ENCODE data around the gene PUM1. TPM values are rescaled to one million over a fixed set of nuclear protein-coding genes. Genes with fewer than 3 reads are reported as not detected.

The PUM1 gene
- total RNA-seq, 2 donors from 2014 or later, result 70.4 to 97.9 TPM

DNA sequence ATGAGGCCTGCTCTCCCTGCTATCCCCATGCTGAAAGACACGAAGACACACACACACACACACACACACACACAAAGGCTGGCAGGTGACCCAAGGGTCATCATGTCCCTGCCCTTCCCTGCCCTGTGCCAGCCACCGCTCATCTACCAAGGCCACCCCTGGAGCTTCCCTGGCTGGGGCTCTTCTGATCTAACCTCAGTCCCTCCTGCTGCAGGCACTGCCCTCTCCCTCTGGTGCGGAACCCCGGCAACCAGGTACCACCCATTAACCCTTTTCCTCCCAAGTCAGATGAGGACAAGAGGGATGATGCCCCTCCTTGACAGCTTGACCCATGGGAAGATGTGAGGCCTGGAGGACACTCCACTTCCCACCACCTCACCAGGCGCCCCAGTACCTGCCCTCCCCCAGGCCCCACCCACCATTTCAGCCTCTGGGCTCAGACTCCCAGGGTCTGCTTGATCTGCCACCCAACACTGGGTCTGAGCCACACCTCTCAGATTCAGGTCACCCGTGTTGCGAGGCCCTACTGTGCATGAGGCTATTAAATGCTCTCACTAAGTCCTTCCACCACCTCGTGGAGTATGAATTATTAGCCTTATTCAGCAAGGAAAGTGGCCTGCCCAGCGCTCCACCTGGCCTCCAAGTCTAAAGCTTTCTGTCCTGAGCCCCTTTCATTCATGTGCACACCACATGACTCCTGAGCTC, 159.4 kb downstream of the PUM1 start:
- ATAC-seq (ENCODE audit: insufficient number of reproducible peaks, low FRiP score, low read depth) (no peak), DNase-seq (ENCODE audit: low spot score) (no peak)
- Histone ChIP-seq H3K4me3 (no peak overlapping the region), H3K36me3 (no peaks in the 10 kb centered on the region), H3K4me1 (ENCODE audit: control insufficient read depth in 1 of 2, low read depth in 2 of 2) (peaks cover 20 to 76% of the 10 kb centered on the region in 2 donors), H3K27ac (no peak overlapping the region), H3K27me3 (replicated peaks; ENCODE audit: insufficient read depth) (no peaks in the 10 kb centered on the region), H3K9me3 (no peaks in the 10 kb centered on the region)
- TF ChIP-seq, protein P1, sequence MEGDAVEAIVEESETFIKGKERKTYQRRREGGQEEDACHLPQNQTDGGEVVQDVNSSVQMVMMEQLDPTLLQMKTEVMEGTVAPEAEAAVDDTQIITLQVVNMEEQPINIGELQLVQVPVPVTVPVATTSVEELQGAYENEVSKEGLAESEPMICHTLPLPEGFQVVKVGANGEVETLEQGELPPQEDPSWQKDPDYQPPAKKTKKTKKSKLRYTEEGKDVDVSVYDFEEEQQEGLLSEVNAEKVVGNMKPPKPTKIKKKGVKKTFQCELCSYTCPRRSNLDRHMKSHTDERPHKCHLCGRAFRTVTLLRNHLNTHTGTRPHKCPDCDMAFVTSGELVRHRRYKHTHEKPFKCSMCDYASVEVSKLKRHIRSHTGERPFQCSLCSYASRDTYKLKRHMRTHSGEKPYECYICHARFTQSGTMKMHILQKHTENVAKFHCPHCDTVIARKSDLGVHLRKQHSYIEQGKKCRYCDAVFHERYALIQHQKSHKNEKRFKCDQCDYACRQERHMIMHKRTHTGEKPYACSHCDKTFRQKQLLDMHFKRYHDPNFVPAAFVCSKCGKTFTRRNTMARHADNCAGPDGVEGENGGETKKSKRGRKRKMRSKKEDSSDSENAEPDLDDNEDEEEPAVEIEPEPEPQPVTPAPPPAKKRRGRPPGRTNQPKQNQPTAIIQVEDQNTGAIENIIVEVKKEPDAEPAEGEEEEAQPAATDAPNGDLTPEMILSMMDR (IDR thresholded peaks at IDR 0.05), result no peak

DNA sequence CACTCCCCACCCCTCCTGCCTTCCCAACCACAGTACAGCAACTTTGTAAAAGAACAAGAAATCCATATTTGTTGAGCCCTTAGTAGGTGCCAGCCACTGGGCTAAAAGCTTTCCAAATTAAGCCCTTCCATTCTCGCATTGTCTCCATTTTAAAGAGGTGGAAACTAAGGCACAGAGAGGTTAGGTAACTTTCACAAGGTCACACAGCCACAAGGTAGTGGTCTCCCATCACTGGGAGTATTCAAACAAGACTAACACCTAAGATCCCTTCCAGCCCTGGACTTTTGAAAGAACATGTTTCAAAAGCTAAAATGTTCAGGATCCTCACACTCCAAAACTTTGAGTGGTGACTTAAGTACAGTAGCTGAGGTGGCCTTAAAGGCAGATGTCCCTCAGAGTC, 160.1 kb downstream of the PUM1 start:
- TF ChIP-seq, protein P1 (IDR thresholded peaks at IDR 0.05), result no peak
- no peaks in the 10 kb centered on the region for H3K9me3 ChIP-seq
- no peaks in the 10 kb centered on the region for H3K36me3 ChIP-seq
- DNase-seq (ENCODE audit: low spot score) (no peak), ATAC-seq (ENCODE audit: insufficient number of reproducible peaks, low FRiP score, low read depth) (no peak)
- peaks cover 20 to 78% of the 10 kb centered on the region in 2 donors for H3K4me1 ChIP-seq (ENCODE audit: control insufficient read depth in 1 of 2, low read depth in 2 of 2)
- no peak overlapping the region for H3K27ac ChIP-seq
- no peak overlapping the region for H3K4me3 ChIP-seq
- no peaks in the 10 kb centered on the region for H3K27me3 ChIP-seq (replicated peaks; ENCODE audit: insufficient read depth)

DNA sequence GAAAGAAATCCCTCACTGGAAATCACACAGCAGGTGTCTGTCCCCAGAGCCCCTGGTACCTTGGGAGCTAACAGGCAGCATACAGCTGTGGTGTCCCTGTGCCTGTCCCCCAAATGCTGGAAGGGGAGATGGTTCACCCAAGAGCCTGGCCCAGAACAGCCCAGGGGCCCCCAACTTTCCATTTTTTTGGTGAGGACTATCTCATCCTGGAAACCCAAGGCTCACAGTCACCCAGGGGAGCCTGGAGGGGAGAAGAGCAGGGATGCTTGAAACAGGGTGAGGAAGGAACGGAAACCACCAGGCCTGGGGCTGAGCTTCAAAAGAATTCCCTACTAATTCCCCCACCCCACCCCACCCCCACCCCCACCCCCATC, 160.6 kb downstream of the PUM1 start:
- Histone ChIP-seq H3K27me3 (replicated peaks; ENCODE audit: insufficient read depth) (no peaks in the 10 kb centered on the region), H3K9me3 (no peaks in the 10 kb centered on the region), H3K4me3 (no peak overlapping the region), H3K36me3 (no peaks in the 10 kb centered on the region), H3K27ac (peak overlapping the region in 1 of 2 donors; percentile 28), H3K4me1 (ENCODE audit: control insufficient read depth in 1 of 2, low read depth in 2 of 2) (peaks cover 20 to 78% of the 10 kb centered on the region in 2 donors)
- TF ChIP-seq, protein P1 (IDR thresholded peaks at IDR 0.05), result no peak
- ATAC-seq (ENCODE audit: insufficient number of reproducible peaks, low FRiP score, low read depth) (no peak), DNase-seq (ENCODE audit: low spot score) (no peak)

DNA sequence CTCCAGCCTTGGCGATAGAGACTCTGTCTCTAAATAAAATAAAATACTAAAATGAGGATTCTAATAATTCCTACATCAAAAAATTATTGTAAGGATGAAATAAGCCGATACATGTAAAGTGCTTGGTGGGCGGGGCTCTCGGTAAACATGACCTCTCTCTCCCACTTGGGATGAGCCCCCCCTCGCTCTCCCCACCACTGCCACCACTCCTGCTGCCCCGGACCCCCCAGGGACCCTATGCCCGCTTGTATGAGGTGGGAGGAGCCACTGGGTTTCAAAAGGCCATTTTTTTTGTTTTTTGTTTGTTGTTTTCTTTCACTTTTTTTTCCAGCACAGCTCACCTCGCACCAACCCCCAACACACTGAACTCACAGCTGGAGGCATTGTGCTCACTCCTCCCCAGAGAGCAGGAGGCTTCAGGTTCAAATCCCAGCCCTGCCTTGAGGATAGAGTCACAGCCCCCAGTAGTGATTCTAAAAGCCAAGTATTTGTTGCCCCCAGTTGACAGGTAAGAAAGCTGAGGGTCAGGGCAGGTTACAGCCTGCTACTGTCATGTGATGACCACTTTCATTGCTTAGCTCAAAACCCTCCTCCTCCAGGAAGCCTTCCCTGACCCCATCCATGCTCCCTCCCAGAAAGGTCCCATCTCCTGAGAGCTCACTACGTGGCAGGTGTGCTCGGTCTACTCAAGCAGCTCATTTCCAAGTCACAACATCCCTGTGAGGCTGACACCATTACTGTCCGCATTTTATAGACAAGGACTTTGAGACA, 161.1 kb downstream of the PUM1 start:
- no peak for ATAC-seq (ENCODE audit: insufficient number of reproducible peaks, low FRiP score, low read depth)
- DNase-seq (ENCODE audit: low spot score), result no peak
- peak overlapping the region in 1 of 2 donors; percentile 28 for H3K27ac ChIP-seq
- TF ChIP-seq, protein P1 (IDR thresholded peaks at IDR 0.05), result no peak
- H3K4me1 ChIP-seq (ENCODE audit: control insufficient read depth in 1 of 2, low read depth in 2 of 2), result peaks cover 20 to 72% of the 10 kb centered on the region in 2 donors
- no peak overlapping the region for H3K4me3 ChIP-seq
- H3K27me3 ChIP-seq (replicated peaks; ENCODE audit: insufficient read depth), result no peaks in the 10 kb centered on the region
- no peaks in the 10 kb centered on the region for H3K9me3 ChIP-seq
- H3K36me3 ChIP-seq, result no peaks in the 10 kb centered on the region

DNA sequence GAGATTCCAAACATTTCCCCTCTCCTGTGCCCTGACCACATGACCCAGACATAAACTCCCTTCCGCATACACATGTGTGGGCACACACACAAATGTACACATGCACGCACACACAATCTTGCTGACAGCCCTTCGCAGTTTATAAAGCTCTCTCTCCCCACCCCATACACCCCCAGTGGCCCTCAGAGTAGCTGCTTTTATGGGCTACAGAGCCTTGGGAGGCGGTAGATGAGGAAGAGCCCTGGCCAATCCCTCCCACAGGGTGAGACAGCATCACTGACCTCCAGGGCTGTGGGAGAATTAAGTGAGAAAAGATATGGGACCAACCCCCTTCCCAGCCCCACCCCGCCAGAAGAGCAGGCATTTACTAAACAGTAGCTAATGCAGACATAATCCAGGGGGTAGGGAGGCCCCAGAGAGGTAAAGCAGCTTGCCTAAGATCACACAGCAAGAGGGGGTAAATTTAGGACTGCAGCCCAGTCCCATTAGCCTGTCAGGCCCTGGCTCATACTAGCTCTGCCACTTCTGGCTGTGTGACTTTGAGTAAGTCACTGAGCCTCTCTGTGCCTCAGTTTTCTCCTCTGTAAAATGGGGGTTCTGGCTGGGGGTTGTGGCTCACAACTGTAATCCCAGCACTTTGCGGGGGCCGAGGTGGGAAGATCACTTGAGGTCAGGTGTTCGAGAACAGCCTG, 162.0 kb downstream of the PUM1 start:
- Histone ChIP-seq H3K27me3 (replicated peaks; ENCODE audit: insufficient read depth) (no peaks in the 10 kb centered on the region), H3K4me3 (no peak overlapping the region), H3K9me3 (no peaks in the 10 kb centered on the region), H3K36me3 (no peaks in the 10 kb centered on the region), H3K27ac (peak overlapping the region; percentile 78 to 86), H3K4me1 (ENCODE audit: control insufficient read depth in 1 of 2, low read depth in 2 of 2) (peaks cover 16 to 70% of the 10 kb centered on the region in 2 donors)
- DNase-seq (ENCODE audit: low spot score) (no peak), ATAC-seq (ENCODE audit: insufficient number of reproducible peaks, low FRiP score, low read depth) (no peak)
- TF ChIP-seq, protein P1 (IDR thresholded peaks at IDR 0.05), result no peak
